Measurements from ENCODE around the gene ZC3H12C.
"Not testable (repeated sequence)": the region's sequence is repeated elsewhere in the genome, so short reads cannot be mapped to it uniquely, and the experiment has no call there.

ZC3H12C gene

GRCh38 chr11:110176366-110177085, 83.3 kb downstream of the ZC3H12C start:
- DNase-seq, result peak in 1 of 51 donors; percentile 18

- no peak for DNase-seq
Observed at GRCh38 chr11:110177086-110177456, 83.9 kb downstream of the ZC3H12C start.

- DNase-seq, result no peak
Observed at GRCh38 chr11:110179064-110179463, 85.9 kb downstream of the ZC3H12C start.

GRCh38 chr11:110182886-110183285, 89.7 kb downstream of the ZC3H12C start:
- DNase-seq, result no peak

- DNase-seq, result no peak
Observed at GRCh38 chr11:110184456-110184855, 91.3 kb downstream of the ZC3H12C start.

- peak in 16 of 51 donors; percentile 4 to 74 (median 33) for DNase-seq
Observed at GRCh38 chr11:110185121-110185591, 92.0 kb downstream of the ZC3H12C start.

GRCh38 chr11:110185599-110185998, 92.4 kb downstream of the ZC3H12C start:
- DNase-seq, result no peak

- DNase-seq, result no peak
Observed at GRCh38 chr11:110186456-110186855, 93.3 kb downstream of the ZC3H12C start.

GRCh38 chr11:110186867-110187266, 93.7 kb downstream of the ZC3H12C start:
- no peak for DNase-seq

GRCh38 chr11:110187731-110188130, 94.5 kb downstream of the ZC3H12C start:
- no peak for DNase-seq

- no peak for DNase-seq
Observed at GRCh38 chr11:110190885-110191284, 97.7 kb downstream of the ZC3H12C start.

- DNase-seq, result not testable (repeated sequence)
Observed at GRCh38 chr11:110192604-110193282, 99.6 kb downstream of the ZC3H12C start.

- not testable (repeated sequence) for DNase-seq
Observed at GRCh38 chr11:110194211-110194766, 101.1 kb downstream of the ZC3H12C start.

- DNase-seq, result no peak
Observed at GRCh38 chr11:110196241-110196754, 103.1 kb downstream of the ZC3H12C start.

- DNase-seq, result no peak
Observed at GRCh38 chr11:110196884-110197420, 103.8 kb downstream of the ZC3H12C start.

GRCh38 chr11:110198031-110198729, 105.0 kb downstream of the ZC3H12C start:
- no peak for DNase-seq

GRCh38 chr11:110199184-110199981, 106.2 kb downstream of the ZC3H12C start:
- DNase-seq, result no peak

GRCh38 chr11:110200241-110200640, 107.0 kb downstream of the ZC3H12C start:
- no peak for DNase-seq

- DNase-seq, result no peak
Observed at GRCh38 chr11:110200836-110201235, 107.6 kb downstream of the ZC3H12C start.

- no peak for DNase-seq
Observed at GRCh38 chr11:110207123-110207522, 113.9 kb downstream of the ZC3H12C start.
